ENCODE measurements around the gene CDH13. TPM values are rescaled to one million over a fixed set of nuclear protein-coding genes. Genes with fewer than 3 reads are reported as not detected.
A peak's percentile ranks its signal among the peaks of the same experiment; 100 is the strongest.

The CDH13 gene
- polyA plus RNA-seq, 6 donors from 2014 or later = 0.04 to 0.29 (median 0.19) TPM; not detected in 1

- peak overlapping the region in 1 of 6 donors; percentile 36 for H3K27ac Mint-ChIP-seq
- peaks cover 7 to 35% (median 21%) of the 10 kb centered on the region in 3 donors for H3K27me3 Mint-ChIP-seq
- H3K4me3 Mint-ChIP-seq = no peak overlapping the region
- DNase-seq (no peak), ATAC-seq (ENCODE audit: low read depth in 2 of 2) (no peak)
- peaks cover 0 to 12% (median 2%) of the 10 kb centered on the region in 7 donors for H3K9me3 Mint-ChIP-seq
- H3K4me1 Mint-ChIP-seq = peaks cover 0 to 6% (median 0%) of the 10 kb centered on the region in 3 donors
- no peaks in the 10 kb centered on the region for H3K36me3 Mint-ChIP-seq
Measured at GRCh38 chr16:83722456-83723183, 1095.9 kb downstream of the CDH13 start.

GRCh38 chr16:83723244-83723643, 1096.5 kb downstream of the CDH13 start:
- Mint-ChIP-seq H3K4me3 (no peak overlapping the region), H3K27ac (no peak overlapping the region), H3K27me3 (peaks cover 7 to 36% (median 15%) of the 10 kb centered on the region in 3 donors), H3K36me3 (no peaks in the 10 kb centered on the region), H3K4me1 (peaks cover 0 to 6% (median 0%) of the 10 kb centered on the region in 3 donors), H3K9me3 (peaks cover 0 to 12% (median 2%) of the 10 kb centered on the region in 7 donors)
- DNase-seq (no peak), ATAC-seq (ENCODE audit: low read depth in 2 of 2) (no peak)

- H3K27ac Mint-ChIP-seq = no peak overlapping the region
- no peaks in the 10 kb centered on the region for H3K36me3 Mint-ChIP-seq
- ATAC-seq (ENCODE audit: low read depth in 2 of 2) (no peak), DNase-seq (no peak)
- peaks cover 0 to 6% (median 0%) of the 10 kb centered on the region in 3 donors for H3K4me1 Mint-ChIP-seq
- H3K9me3 Mint-ChIP-seq = peaks cover 0 to 12% (median 2%) of the 10 kb centered on the region in 7 donors
- H3K4me3 Mint-ChIP-seq = no peak overlapping the region
- H3K27me3 Mint-ChIP-seq = peaks cover 7 to 36% (median 12%) of the 10 kb centered on the region in 3 donors
Measured at GRCh38 chr16:83723901-83724300, 1097.1 kb downstream of the CDH13 start.

- Mint-ChIP-seq H3K36me3 (no peaks in the 10 kb centered on the region), H3K4me3 (no peak overlapping the region), H3K27me3 (peaks cover 7 to 32% (median 12%) of the 10 kb centered on the region in 3 donors), H3K9me3 (peaks cover 0 to 12% (median 2%) of the 10 kb centered on the region in 7 donors), H3K4me1 (peaks cover 0 to 6% (median 0%) of the 10 kb centered on the region in 3 donors), H3K27ac (no peak overlapping the region)
- DNase-seq = no peak
- no peak for ATAC-seq (ENCODE audit: low read depth in 2 of 2)
Measured at GRCh38 chr16:83724585-83724984, 1097.8 kb downstream of the CDH13 start.

GRCh38 chr16:83725313-83725712, 1098.5 kb downstream of the CDH13 start:
- H3K4me3 Mint-ChIP-seq = no peak overlapping the region
- H3K4me1 Mint-ChIP-seq = peaks cover 0 to 6% (median 0%) of the 10 kb centered on the region in 3 donors
- no peak for ATAC-seq (ENCODE audit: low read depth in 2 of 2)
- no peak for DNase-seq
- peaks cover 3 to 25% (median 12%) of the 10 kb centered on the region in 3 donors for H3K27me3 Mint-ChIP-seq
- no peaks in the 10 kb centered on the region for H3K36me3 Mint-ChIP-seq
- H3K9me3 Mint-ChIP-seq = peaks cover 0 to 12% (median 2%) of the 10 kb centered on the region in 7 donors
- no peak overlapping the region for H3K27ac Mint-ChIP-seq

GRCh38 chr16:83727018-83727417, 1100.2 kb downstream of the CDH13 start:
- Mint-ChIP-seq H3K9me3 (peaks cover 3 to 18% (median 11%) of the 10 kb centered on the region in 7 donors), H3K27me3 (peaks cover 3 to 14% (median 6%) of the 10 kb centered on the region in 3 donors), H3K36me3 (no peaks in the 10 kb centered on the region), H3K4me3 (no peak overlapping the region), H3K27ac (no peak overlapping the region), H3K4me1 (peaks cover 0 to 6% (median 0%) of the 10 kb centered on the region in 3 donors)
- ATAC-seq (ENCODE audit: low read depth in 2 of 2) (no peak), DNase-seq (no peak)

- Mint-ChIP-seq H3K36me3 (no peaks in the 10 kb centered on the region), H3K27ac (no peak overlapping the region), H3K27me3 (peaks cover 3 to 14% (median 6%) of the 10 kb centered on the region in 3 donors), H3K4me1 (peaks cover 0 to 6% (median 0%) of the 10 kb centered on the region in 3 donors), H3K4me3 (no peak overlapping the region), H3K9me3 (peaks cover 5 to 21% (median 12%) of the 10 kb centered on the region in 7 donors)
- no peak for ATAC-seq (ENCODE audit: low read depth in 2 of 2)
- no peak for DNase-seq
Measured at GRCh38 chr16:83727751-83728352, 1101.1 kb downstream of the CDH13 start.

GRCh38 chr16:83728492-83728891, 1101.7 kb downstream of the CDH13 start:
- peaks cover 0 to 6% (median 0%) of the 10 kb centered on the region in 3 donors for H3K4me1 Mint-ChIP-seq
- H3K27ac Mint-ChIP-seq = no peak overlapping the region
- peaks cover 5 to 21% (median 11%) of the 10 kb centered on the region in 7 donors for H3K9me3 Mint-ChIP-seq
- H3K27me3 Mint-ChIP-seq = peaks cover under 1 to 14% (median 6%) of the 10 kb centered on the region in 3 donors
- DNase-seq = no peak
- no peak for ATAC-seq (ENCODE audit: low read depth in 2 of 2)
- H3K36me3 Mint-ChIP-seq = no peaks in the 10 kb centered on the region
- H3K4me3 Mint-ChIP-seq = no peak overlapping the region

GRCh38 chr16:83730812-83731211, 1104.0 kb downstream of the CDH13 start:
- Mint-ChIP-seq H3K4me1 (peaks cover 0 to 6% (median 0%) of the 10 kb centered on the region in 3 donors), H3K36me3 (peaks cover 0 to 14% of the 10 kb centered on the region in 2 donors), H3K4me3 (no peak overlapping the region), H3K27me3 (peaks cover 0 to 14% (median 6%) of the 10 kb centered on the region in 3 donors), H3K27ac (no peak overlapping the region), H3K9me3 (peaks cover 5 to 42% (median 30%) of the 10 kb centered on the region in 7 donors)
- no peak for DNase-seq
- no peak for ATAC-seq (ENCODE audit: low read depth in 2 of 2)

- H3K27ac Mint-ChIP-seq = no peak overlapping the region
- peaks cover 10 to 51% (median 35%) of the 10 kb centered on the region in 7 donors for H3K9me3 Mint-ChIP-seq
- peaks cover 8 to 23% of the 10 kb centered on the region in 2 donors for H3K36me3 Mint-ChIP-seq
- no peaks in the 10 kb centered on the region for H3K4me1 Mint-ChIP-seq
- no peak overlapping the region for H3K4me3 Mint-ChIP-seq
- DNase-seq = no peak
- peaks cover 6 to 22% (median 8%) of the 10 kb centered on the region in 3 donors for H3K27me3 Mint-ChIP-seq
- no peak for ATAC-seq (ENCODE audit: low read depth in 2 of 2)
Measured at GRCh38 chr16:83732536-83732935, 1105.8 kb downstream of the CDH13 start.

GRCh38 chr16:83733301-83733700, 1106.5 kb downstream of the CDH13 start:
- Mint-ChIP-seq H3K27ac (no peak overlapping the region), H3K36me3 (peaks cover 8 to 23% of the 10 kb centered on the region in 2 donors), H3K4me1 (no peaks in the 10 kb centered on the region), H3K9me3 (peaks cover 10 to 51% (median 35%) of the 10 kb centered on the region in 7 donors), H3K27me3 (peaks cover 8 to 14% (median 10%) of the 10 kb centered on the region in 3 donors), H3K4me3 (no peak overlapping the region)
- ATAC-seq (ENCODE audit: low read depth in 2 of 2) (no peak), DNase-seq (no peak)

GRCh38 chr16:83734136-83734535, 1107.4 kb downstream of the CDH13 start:
- Mint-ChIP-seq H3K27ac (no peak overlapping the region), H3K4me1 (no peaks in the 10 kb centered on the region), H3K9me3 (peaks cover 10 to 51% (median 35%) of the 10 kb centered on the region in 7 donors), H3K27me3 (peaks cover 10 to 13% (median 12%) of the 10 kb centered on the region in 3 donors), H3K4me3 (no peak overlapping the region), H3K36me3 (peaks cover 8 to 23% of the 10 kb centered on the region in 2 donors)
- DNase-seq = no peak
- ATAC-seq (ENCODE audit: low read depth in 2 of 2) = no peak

- Mint-ChIP-seq H3K4me1 (no peaks in the 10 kb centered on the region), H3K4me3 (no peak overlapping the region), H3K27ac (no peak overlapping the region), H3K9me3 (peaks cover 10 to 30% (median 26%) of the 10 kb centered on the region in 7 donors), H3K27me3 (peaks cover 10 to 24% (median 22%) of the 10 kb centered on the region in 3 donors), H3K36me3 (peaks cover 8 to 23% of the 10 kb centered on the region in 2 donors)
- ATAC-seq (ENCODE audit: low read depth in 2 of 2) (no peak), DNase-seq (no peak)
Measured at GRCh38 chr16:83737729-83738354, 1111.1 kb downstream of the CDH13 start.

All from naive B cell (primary cell).